ENCODE data around the gene RPTOR.
"Not testable (repeated sequence)": the region's sequence is repeated elsewhere in the genome, so short reads cannot be mapped to it uniquely, and the experiment has no call there.

The RPTOR gene

DNA sequence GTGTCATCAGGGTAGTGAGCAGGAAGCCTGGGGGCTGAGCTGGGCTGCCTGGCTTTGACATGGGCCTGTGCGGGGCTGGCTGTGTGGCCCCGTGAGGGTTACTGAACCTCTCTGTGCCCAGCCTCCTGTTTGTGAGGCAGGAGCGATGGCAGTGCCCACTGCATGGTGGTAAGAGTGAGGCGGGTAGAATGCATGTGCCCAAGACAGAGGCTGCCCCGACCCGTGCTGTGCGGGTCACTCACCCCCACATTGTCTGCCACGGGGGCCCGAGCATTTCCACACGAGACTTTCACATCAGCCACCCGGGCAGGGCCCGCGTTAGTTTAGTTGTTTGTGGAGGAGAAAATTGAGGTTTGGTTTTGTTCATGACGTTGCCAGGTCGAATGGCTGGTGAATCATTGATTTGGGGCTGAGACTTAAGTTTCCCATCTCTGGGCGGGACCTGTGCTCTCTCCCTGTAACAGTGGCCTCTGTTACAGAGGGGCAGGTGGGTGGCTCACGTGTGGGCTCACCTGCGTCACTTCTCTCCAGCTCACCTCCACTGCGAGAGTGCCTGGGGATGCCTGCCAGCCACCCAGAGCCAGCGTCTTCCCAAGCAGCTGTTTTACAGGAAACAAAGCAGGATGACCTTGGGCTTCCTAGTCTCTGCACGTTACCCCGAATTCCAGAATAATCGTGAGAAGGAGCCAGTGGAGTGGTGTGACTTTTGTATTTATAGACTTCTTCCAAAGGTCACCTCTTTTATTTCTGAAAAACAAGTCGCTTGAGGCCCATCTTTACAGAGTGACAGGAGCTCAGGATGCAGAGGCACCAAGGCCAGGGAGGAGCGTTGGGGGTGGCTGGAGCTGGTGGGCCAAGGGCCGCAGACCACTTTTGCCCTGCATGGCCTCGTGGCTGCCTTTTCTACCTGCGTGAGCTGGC is 150.6 kb downstream of the RPTOR start:
- no peak for DNase-seq (ENCODE audit: low read depth in 2 of 2)

DNA sequence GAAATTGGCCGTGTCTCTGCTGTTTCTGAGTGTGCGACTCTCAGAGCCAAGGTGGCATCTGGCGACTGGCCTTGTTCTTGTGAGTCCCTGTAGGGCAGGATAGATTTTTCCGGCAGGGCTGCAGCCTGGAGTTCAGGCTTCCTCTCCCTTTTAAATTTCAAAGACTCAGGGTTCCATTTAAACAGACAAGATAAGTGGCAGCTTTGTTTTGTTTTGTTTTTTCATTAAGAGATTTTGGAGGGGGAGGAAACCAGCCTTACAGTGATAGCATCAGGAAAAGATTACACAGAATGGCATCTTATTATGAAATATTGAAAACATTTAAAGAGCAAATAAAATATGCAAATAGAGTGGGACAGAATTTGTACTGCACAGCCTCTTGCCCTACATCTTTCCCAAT is 151.3 kb downstream of the RPTOR start:
- DNase-seq (ENCODE audit: low read depth in 2 of 2): no peak

DNA sequence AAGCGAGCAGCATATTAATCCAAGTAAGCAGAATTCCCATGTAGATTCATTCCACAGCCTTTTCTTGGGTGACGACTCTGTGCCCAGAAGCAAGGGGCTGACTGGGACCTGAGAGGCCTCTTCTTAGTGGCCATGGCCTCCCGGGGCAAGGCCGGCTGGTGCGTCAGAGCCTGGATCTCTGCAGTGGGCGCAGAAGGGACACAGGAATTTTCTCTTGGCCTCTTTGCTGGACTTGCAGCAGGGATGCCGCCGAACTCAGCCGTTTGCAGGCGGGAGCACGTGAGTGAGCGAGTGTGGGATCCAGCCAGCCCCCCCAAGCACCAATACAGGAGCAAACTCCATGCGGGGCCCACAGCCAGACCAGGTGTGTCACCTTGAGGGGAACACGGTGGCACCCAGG is 151.8 kb downstream of the RPTOR start:
- no peak for DNase-seq (ENCODE audit: low read depth in 2 of 2)

GRCh38 chr17:80696964-80697363 is 152.3 kb downstream of the RPTOR start:
- DNase-seq (ENCODE audit: low read depth in 2 of 2): no peak

GRCh38 chr17:80698297-80698696 is 153.7 kb downstream of the RPTOR start:
- DNase-seq (ENCODE audit: low read depth in 2 of 2): no peak

- not testable (repeated sequence) for DNase-seq (ENCODE audit: low read depth in 2 of 2)
Measured at GRCh38 chr17:80699205-80699604, 154.6 kb downstream of the RPTOR start.

GRCh38 chr17:80701730-80702129 is 157.1 kb downstream of the RPTOR start:
- DNase-seq (ENCODE audit: low read depth in 2 of 2): no peak

GRCh38 chr17:80702315-80703141 is 157.9 kb downstream of the RPTOR start:
- no peak for DNase-seq (ENCODE audit: low read depth in 2 of 2)

DNA sequence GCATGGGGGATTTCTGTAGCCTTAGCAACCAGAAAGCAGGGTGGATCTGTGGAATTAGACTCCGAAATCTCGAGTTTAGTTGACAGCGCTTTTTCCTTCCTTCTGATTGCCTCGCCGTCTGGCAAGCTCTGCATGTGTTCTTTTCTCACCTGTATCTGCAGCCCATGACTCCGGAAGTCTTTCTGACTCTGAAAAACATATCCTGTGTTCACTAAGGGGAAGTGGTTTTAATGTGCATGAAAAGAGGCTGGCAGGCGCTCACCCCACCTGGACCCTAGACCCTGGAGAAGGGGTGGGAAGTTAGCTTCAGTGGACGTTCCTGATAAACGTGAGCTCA is 158.5 kb downstream of the RPTOR start:
- DNase-seq (ENCODE audit: low read depth in 2 of 2): no peak

- no peak for DNase-seq (ENCODE audit: low read depth in 2 of 2)
Measured at GRCh38 chr17:80704381-80704819, 159.8 kb downstream of the RPTOR start.

DNA sequence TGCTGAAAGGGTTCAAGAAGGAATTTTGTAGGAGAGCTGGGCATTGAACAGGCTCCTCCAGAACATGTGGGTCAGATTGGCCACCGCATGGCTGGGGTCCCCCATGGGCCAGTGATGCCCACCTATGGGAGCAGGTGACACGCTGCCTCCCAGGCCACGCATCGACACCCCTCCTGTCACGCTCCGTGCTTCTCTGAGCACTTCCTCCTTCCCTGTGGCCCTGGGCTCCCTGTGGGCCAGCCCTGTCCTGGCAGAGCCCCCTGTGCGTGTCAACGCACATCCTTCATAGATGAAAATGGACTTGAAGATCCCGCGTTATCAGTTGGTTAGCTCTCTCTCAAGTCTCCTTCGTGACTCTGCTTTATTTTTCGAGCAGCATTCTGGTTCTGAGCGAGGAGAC is 160.3 kb downstream of the RPTOR start:
- no peak for DNase-seq (ENCODE audit: low read depth in 2 of 2)

GRCh38 chr17:80705988-80706387 is 161.3 kb downstream of the RPTOR start:
- no peak for DNase-seq (ENCODE audit: low read depth in 2 of 2)

GRCh38 chr17:80706463-80706867 is 161.8 kb downstream of the RPTOR start:
- no peak for DNase-seq (ENCODE audit: low read depth in 2 of 2)

- no peak for DNase-seq (ENCODE audit: low read depth in 2 of 2)
Measured at GRCh38 chr17:80708480-80708879, 163.8 kb downstream of the RPTOR start.

DNA sequence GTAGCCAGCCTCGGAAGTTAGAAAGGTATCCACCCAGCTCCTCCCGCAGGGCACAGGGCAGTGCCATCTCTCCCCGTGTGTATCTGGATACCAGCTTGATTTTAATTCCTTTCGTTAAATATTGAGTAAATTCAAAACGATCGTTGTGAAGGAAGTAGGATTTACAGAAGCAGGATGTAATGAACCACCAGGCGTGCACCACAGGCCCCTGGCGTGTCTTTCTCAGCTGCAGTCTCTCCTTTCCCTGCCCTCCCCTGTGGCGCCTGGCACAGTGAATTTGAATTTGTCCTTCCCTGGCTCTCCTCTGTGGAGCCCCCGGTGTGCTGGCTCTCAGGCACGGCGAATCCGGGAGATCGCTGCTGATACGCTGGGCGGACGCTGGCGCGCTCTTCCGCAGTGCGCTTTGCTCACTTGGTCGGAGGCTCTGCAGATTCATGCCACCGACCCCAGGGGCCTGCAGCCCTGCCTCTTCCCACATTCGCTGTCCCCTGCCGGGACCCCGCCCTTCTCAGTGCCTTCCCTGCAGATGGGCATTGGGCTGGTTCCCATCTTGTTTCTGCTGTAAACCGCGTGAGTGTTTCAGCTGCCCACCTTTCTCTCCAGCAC is 164.6 kb downstream of the RPTOR start:
- no peak for DNase-seq (ENCODE audit: low read depth in 2 of 2)

GRCh38 chr17:80710714-80711302 is 166.2 kb downstream of the RPTOR start:
- no peak for DNase-seq (ENCODE audit: low read depth in 2 of 2)

DNA sequence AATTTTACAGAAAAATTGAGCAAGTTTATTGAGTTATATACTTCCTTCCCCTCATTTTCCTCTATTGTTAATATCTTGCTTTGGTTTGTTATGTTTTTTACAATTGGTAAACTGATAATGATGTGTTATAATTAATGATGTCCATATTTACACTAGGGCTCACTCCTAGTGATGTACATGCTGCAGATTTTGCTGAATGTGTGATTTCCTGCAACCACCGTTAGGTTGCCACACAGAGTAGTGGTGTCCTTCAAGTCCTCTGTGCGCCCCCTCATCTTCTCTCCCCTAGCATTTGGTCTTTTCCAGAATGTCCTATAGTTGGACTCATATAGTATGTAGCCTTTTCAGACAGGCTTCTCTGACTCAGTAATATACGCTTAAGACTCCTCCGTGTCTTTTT is 167.5 kb downstream of the RPTOR start:
- DNase-seq (ENCODE audit: low read depth in 2 of 2): no peak

DNA sequence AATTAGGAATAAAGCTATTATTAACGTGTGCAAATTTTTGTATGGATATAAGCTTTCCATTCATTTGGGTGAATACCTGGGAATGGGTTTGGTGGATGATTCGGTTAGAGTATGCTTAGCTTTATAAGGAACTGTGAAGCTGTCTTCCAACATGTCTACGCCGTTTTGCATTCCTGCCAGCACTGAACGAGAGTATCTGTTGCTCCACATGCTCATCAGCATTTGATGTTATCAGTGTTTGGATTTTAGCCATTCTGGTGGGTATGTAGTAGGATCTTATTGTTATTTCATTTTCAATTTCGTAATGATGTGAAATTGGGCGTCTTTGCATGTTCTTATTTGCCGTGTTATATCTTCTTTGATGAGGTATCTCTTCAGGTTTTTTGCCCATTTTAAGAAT is 168.0 kb downstream of the RPTOR start:
- DNase-seq (ENCODE audit: low read depth in 2 of 2): no peak

DNA sequence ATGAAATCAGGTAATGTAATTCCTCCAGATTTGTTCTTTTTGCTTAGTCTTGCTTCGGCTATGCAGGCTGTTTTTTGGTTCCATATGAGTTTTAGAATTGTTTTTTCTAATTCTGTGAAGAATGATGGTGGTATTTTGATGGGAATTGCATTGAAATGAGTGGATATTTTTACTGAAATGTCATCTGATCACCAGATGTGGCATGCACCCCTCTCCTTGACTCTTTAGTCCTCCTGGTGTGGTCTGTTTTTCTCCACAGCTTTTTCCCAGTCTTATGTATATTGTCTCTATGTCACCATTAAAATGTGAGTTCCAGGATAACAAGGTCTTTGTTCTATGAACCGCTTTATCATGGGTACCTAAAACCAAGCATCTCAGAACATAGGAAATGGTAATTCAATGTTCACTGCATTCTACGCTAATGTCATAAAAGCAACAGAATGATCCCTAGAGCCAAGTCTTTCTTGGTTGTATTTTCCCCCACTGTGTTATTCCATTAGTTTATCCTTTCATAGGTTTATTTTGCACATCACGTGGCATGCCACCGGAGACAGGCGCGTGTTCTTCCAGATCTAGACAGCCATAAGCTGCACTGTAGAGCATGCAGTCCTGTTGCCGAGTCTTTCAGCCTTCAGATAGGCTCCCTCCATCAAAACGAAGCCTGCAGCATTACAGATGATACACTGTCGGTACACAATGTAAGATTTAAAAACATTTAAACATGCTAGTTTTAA is 172.5 kb downstream of the RPTOR start:
- DNase-seq (ENCODE audit: low read depth in 2 of 2): peak; percentile 37 to 44

DNA sequence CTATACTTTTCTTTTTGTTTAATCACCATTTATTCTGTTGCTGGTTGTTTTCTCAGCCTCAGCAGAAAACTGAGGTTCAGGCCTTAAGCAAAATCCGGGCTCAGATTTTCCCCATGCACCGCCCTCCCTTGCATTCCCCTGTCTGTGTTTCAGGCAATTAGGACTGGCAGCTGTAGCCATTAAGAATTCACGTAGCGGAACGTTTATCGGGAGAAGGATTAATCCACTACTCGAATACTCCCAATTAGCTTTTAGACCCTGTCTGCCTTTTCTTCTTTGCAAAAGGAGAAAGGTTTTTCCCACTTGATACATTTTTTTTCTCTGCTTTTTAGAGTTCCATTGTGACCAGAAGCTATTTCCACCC is 173.1 kb downstream of the RPTOR start:
- DNase-seq (ENCODE audit: low read depth in 2 of 2): no peak

GRCh38 chr17:80718428-80718827 is 173.8 kb downstream of the RPTOR start:
- no peak for DNase-seq (ENCODE audit: low read depth in 2 of 2)

All from fibroblast of skin of left biceps (primary cell).